Kidney (tissue), 14 donors: ENCODE results near the gene DNMT3B. TPM values are rescaled to one million over a fixed set of nuclear protein-coding genes. Genes with fewer than 3 reads are reported as not detected.
"Not testable (repeated sequence)": the region's sequence is repeated elsewhere in the genome, so short reads cannot be mapped to it uniquely, and the experiment has no call there.

Experiments
- DNase-seq, 5 donors: peaks; one replicate each; pipeline ENCODE4 v3.0.0-alpha.2; 2013 to 2020
- FAIRE-seq: peaks from 2 replicates; lab custom pipeline; 2012; peaks lifted over from hg19 to GRCh38; lab: Jason Lieb, UNC
- H3K27ac ChIP-seq, 2 donors: one replicate each; pipeline ENCODE4 v1.7.0; 2013; ENCODE audit warnings: low read depth in 2 of 2, low read length in 2 of 2, inconsistent platforms in 1 of 2
- H3K27me3 ChIP-seq: one replicate; pipeline ENCODE4 v1.7.1; 2013; ENCODE audit warnings: low read length, inconsistent platforms; ENCODE audit not compliant: control insufficient read depth, insufficient read depth
- H3K36me3 ChIP-seq, 3 donors: one replicate each; pipeline versions ENCODE4 v1.7.0 to v1.7.1; 2013; ENCODE audit warnings: low read length in 3 of 3, control low read depth in 1 of 3, inconsistent platforms in 1 of 3; ENCODE audit not compliant: insufficient read depth in 3 of 3, control insufficient read depth in 2 of 3
- H3K4me1 ChIP-seq, 3 donors: one replicate each; pipeline versions ENCODE4 v1.7.0 to v1.7.1; 2013; ENCODE audit warnings: low read length in 3 of 3, inconsistent platforms in 1 of 3, low read depth in 1 of 3; ENCODE audit not compliant: control insufficient read depth in 2 of 3, insufficient read depth in 2 of 3
- H3K4me3 ChIP-seq, 3 donors: one replicate each; pipeline versions ENCODE4 v1.7.0 to v1.8.1; 2013; ENCODE audit warnings: low read length in 3 of 3, control low read depth in 1 of 3, inconsistent platforms in 1 of 3
- H3K9ac ChIP-seq, 3 donors: one replicate each; pipeline versions ENCODE4 v1.7.0 to v1.7.1; 2013; ENCODE audit warnings: low read length in 3 of 3, control low read depth in 1 of 3, inconsistent platforms in 1 of 3
- H3K9me3 ChIP-seq, 3 donors: one replicate each; pipeline versions ENCODE4 v1.7.0 to v1.7.1; 2013; ENCODE audit warnings: low read length in 3 of 3, control low read depth in 1 of 3, inconsistent platforms in 1 of 3; ENCODE audit not compliant: control insufficient read depth in 2 of 3, insufficient read depth in 1 of 3
- intact Hi-C: fragments of 100-400 bp; cut with DNase I; formaldehyde crosslinking; loops from one replicate; pipeline ENCODE4 v1.11.1; 2022
- polyA plus RNA-seq: library from polyadenylated mRNA; stranded (reverse); fragments of 350-450 nt; fragmentation: Illumina TruSeq; extraction: RNeasy Lipid Tissue Mini Kit (QIAGEN cat#74804); gene quantifications from one replicate; pipeline ENCODE4 v1.2.3, GENCODE V29; 2014; ENCODE audit warnings: low read depth, low replicate concordance; ENCODE audit not compliant: insufficient read depth
- total RNA-seq: library from RNA; stranded (reverse); fragmentation: NEBNext Ultra II Directional; extraction: Animal tissue kit (Norgen Biotek cat#: 25700); gene quantifications from one replicate; pipeline ENCODE4 v1.2.1, GENCODE V29; 2021
- TF ChIP-seq, protein P1 (sequence below): IDR thresholded peaks from 3 replicates; pipeline ENCODE4 v1.5.1; 2012; ENCODE audit warnings: mild to moderate bottlenecking, moderate library complexity, borderline replicate concordance; ENCODE audit not compliant: insufficient read depth; ENCODE audit errors: extremely low read depth
- donor health status: control.
- donor health status: control.
- donor health status: control.
- donor health status: control.
- donor health status: control.
- donor health status: DM: yes; HTN: yes; CAD: no.
- donor health status: Normal renal cell carcinoma (clear cell type).

The DNMT3B gene
- total and polyA plus RNA-seq, 2 donors from 2014 or later, result 1.2 to 2.9 TPM

DNA sequence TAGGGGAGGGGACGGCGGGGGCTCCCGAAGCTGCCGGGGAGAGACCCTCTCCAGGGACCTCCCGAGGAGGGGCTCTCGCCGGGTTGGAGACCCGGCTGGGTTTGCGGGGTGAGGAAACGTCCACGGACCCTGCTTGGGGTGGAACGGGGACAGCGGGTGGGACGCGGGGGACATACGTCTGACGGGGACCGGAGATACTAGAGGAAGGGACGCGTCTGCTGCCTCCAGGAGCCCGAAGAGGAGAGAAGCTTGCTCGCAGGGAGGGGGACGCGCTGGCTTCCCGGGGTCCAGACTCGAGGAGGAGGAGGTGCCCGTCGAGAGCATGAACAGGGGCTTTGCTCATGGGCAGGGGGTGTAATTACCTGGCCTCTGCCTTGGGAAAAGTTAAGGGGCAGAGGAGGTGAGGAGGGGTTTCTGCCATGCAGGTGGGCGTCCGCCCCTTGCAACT lies 593 bp downstream of the DNMT3B start:
- Histone ChIP-seq H3K9me3 (no peaks in the 10 kb centered on the region), H3K36me3 (no peaks in the 10 kb centered on the region), H3K4me1 (peaks cover 0 to 11% (median 4%) of the 10 kb centered on the region in 3 donors), H3K27me3 (no peaks in the 10 kb centered on the region), H3K4me3 (peak overlapping the region; percentile 46 to 88 (median 57)), H3K27ac (no peak overlapping the region), H3K9ac (peak overlapping the region; percentile 3 to 81 (median 35))
- intact Hi-C loops, result no loop called here
- TF ChIP-seq, protein P1, sequence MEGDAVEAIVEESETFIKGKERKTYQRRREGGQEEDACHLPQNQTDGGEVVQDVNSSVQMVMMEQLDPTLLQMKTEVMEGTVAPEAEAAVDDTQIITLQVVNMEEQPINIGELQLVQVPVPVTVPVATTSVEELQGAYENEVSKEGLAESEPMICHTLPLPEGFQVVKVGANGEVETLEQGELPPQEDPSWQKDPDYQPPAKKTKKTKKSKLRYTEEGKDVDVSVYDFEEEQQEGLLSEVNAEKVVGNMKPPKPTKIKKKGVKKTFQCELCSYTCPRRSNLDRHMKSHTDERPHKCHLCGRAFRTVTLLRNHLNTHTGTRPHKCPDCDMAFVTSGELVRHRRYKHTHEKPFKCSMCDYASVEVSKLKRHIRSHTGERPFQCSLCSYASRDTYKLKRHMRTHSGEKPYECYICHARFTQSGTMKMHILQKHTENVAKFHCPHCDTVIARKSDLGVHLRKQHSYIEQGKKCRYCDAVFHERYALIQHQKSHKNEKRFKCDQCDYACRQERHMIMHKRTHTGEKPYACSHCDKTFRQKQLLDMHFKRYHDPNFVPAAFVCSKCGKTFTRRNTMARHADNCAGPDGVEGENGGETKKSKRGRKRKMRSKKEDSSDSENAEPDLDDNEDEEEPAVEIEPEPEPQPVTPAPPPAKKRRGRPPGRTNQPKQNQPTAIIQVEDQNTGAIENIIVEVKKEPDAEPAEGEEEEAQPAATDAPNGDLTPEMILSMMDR, result no peak
- DNase-seq (peak in 4 of 5 donors; percentile 24 to 72 (median 46)), FAIRE-seq (no peak)

DNA sequence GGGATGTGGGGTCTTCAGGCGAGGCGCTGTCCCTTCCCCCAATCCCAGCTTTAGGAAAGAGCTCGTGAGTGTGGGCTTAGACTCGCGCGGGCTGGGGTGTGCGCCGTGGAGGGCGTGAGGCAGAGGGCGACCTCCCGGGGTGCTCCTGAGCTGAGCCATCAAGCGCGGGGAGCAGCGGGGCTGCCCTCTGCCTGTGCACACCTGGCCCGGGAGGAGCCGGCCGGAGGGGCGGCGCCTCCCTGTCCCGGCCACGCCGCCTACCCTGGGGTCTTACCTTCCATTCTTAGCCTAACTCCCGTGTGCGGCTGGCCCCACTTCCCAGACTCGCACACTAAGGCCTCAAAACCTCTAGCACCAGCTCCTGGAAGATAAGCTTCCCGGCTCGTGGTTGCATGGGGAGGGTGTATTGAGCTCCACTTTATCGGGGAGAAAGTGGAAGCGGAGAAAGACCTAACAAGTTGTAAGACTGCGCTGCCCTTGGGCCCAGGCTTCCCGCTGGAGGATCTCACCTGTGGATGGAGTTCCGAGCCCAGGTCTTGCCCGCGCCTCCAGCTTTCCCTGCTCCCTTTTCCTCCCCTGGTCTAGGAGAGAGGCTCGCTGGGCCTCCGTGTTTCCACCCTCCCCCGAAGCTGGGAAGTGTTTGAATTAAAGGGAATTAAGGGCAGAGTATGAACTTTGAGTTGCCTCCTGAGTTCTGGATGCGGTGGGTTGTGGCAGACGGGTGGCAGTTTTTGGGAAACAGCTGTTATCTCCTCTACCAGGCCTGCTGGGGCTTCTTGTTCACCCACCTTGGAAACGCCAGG lies 1.2 kb downstream of the DNMT3B start:
- H3K27me3 ChIP-seq, result no peaks in the 10 kb centered on the region
- peaks cover 0 to 11% (median 4%) of the 10 kb centered on the region in 3 donors for H3K4me1 ChIP-seq
- H3K9me3 ChIP-seq, result no peaks in the 10 kb centered on the region
- peak overlapping the region; percentile 7 to 81 (median 35) for H3K9ac ChIP-seq
- FAIRE-seq, result no peak
- peak in 3 of 5 donors; percentile 22 to 80 (median 72) for DNase-seq
- TF ChIP-seq, protein P1, result no peak
- peak overlapping the region; percentile 46 to 88 (median 57) for H3K4me3 ChIP-seq
- no peak overlapping the region for H3K27ac ChIP-seq
- intact Hi-C loops, result no loop called here
- no peaks in the 10 kb centered on the region for H3K36me3 ChIP-seq

DNA sequence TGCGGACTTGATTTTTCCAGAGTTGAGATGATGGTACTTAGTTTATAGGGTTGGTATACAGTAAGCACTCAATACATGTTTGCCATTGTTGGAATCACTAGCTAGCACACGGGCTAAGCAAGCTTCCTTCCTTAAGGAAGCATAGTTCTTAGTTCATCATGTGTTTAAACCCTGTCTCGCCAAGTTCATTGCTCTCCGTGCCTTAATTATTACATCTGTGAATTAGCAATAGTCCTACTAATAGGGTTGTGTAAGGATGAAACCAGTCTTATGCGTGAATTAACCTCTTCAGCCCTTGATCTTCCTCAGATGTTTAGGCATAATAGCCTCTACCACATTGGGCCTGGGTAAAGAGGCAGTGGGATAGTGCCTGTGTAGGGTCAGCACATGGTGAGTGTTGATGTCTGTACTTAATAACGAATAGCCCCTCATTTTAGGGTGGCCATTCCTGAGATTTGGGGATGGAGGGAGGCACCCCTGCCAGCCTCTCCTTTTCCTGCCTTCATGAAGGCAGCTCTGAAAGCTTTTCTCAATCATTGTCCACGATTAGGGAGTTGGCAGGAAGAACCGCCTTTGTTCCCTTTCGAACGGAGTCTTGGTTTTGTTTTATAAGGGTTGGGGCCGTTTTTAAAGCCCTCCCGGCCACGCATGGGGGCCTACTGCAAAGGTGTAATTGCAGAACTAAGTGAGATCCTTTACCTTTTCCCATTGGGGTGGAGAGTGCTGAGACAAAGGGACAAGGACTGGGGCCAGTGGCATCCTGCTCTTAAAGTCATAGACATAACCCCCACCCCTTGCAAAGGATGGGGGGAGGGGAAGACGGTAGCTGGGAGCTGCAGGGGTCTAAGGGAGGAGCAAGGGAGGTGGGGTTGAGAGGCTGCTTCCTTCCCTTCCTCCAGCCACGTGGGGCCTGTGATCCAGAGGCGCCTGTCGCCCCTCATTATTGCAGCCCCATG lies 2.1 kb downstream of the DNMT3B start:
- Histone ChIP-seq H3K4me1 (peaks cover 0 to 11% (median 4%) of the 10 kb centered on the region in 3 donors), H3K27ac (no peak overlapping the region), H3K9me3 (no peaks in the 10 kb centered on the region), H3K36me3 (no peaks in the 10 kb centered on the region), H3K27me3 (no peaks in the 10 kb centered on the region), H3K9ac (no peak overlapping the region), H3K4me3 (peak overlapping the region in 1 of 3 donors; percentile 88)
- no peak for FAIRE-seq
- intact Hi-C loops, result no loop called here
- peak in 2 of 5 donors; percentile 22 to 49 for DNase-seq
- TF ChIP-seq, protein P1, result no peak

DNA sequence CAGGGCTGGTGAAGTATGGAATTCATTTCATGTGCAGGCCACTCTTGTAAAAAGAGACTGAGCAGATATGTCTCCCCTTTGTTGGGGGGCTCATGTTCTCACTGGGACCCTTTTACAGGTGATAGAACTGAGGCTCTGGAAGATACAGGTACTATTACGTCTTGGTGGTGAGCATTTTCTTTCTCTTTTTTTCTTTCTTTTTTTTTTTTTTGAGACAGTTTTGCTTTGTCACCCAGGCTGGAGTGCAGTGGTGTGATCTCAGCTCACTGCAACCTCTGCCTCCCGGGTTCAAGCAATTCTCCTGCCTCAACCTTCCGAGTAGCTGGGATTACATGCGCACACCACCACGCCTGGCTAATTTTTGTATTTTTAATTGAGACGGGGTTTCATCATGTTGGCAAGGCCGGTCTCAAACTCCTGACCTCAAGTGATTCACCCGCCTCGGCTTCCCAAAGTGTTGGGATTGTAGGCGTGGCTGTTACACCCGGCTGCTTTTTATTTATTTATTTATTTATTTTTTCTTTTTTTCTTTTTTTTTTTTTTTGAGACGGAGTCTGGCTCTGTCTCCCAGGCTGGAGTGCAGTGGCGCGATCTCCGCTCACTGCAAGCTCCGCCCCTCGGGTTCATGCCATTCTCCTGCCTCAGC lies 3.2 kb downstream of the DNMT3B start:
- DNase-seq, H3K27ac ChIP-seq, intact Hi-C loops, H3K27me3 ChIP-seq, H3K4me3 ChIP-seq, H3K9ac ChIP-seq, H3K9me3 ChIP-seq, FAIRE-seq, H3K36me3 ChIP-seq: not testable (repeated sequence)
- peaks cover 0 to 11% (median 4%) of the 10 kb centered on the region in 3 donors for H3K4me1 ChIP-seq
